Neural cell (in vitro differentiated cells): ENCODE data around the gene MAPK4. TPM values are rescaled to one million over a fixed set of nuclear protein-coding genes. Genes with fewer than 3 reads are reported as not detected.

ENCODE experiments used
- H2AFZ ChIP-seq: fragments of 200-600, 300-800 bp; sonication (generic), shearing (Covaris generic); 2 replicates; pipeline ENCODE4 v1.6.0; 2014; ENCODE audit warnings: low read depth, mild to moderate bottlenecking, antibody characterized with exemption, low read length, moderate library complexity
- H3F3A ChIP-seq: fragments of 200-600 bp; shearing (Covaris generic); 2 replicates; pipeline ENCODE4 v1.6.1; 2016; ENCODE audit warnings: mild to moderate bottlenecking, moderate library complexity, mixed read lengths, antibody characterized with exemption, low read length; ENCODE audit not compliant: insufficient read depth, poor library complexity, severe bottlenecking
- H3K27ac ChIP-seq: fragments of 200-600, 300-800 bp; sonication (generic), shearing (Covaris generic); 2 replicates; pipeline ENCODE4 v1.5.1; 2014; ENCODE audit warnings: mild to moderate bottlenecking, low read length, moderate library complexity
- H3K27me3 ChIP-seq: fragments of 300-800, 200-600 bp; sonication (generic), shearing (Covaris generic); 2 replicates; pipeline ENCODE4 v1.6.0; 2014; ENCODE audit warnings: mild to moderate bottlenecking, low read depth, low read length, moderate library complexity; ENCODE audit not compliant: insufficient read depth
- H3K36me3 ChIP-seq: fragments of 300-800, 200-600 bp; sonication (generic), shearing (Covaris generic); 2 replicates; pipeline ENCODE4 v1.5.1; 2014; ENCODE audit warnings: mild to moderate bottlenecking, antibody characterized with exemption, low read length, moderate library complexity; ENCODE audit not compliant: insufficient read depth
- H3K4me2 ChIP-seq: fragments of 300-800, 200-600 bp; sonication (generic), shearing (Covaris generic); 2 replicates; pipeline ENCODE4 v1.6.0; 2014; ENCODE audit warnings: mild to moderate bottlenecking, low read length
- H3K4me3 ChIP-seq: fragments of 300-800, 200-600 bp; sonication (generic), shearing (Covaris generic); 2 replicates; pipeline ENCODE4 v1.5.1; 2014; ENCODE audit warnings: mild to moderate bottlenecking, low read length, moderate library complexity
- H3K79me2 ChIP-seq: fragments of 200-600 bp; shearing (Covaris generic); replicated peaks from 2 replicates; pipeline ENCODE4 v1.6.0; 2014; ENCODE audit warnings: mild to moderate bottlenecking, low read length, moderate library complexity; ENCODE audit not compliant: insufficient read depth
- H3K9ac ChIP-seq: fragments of 300-800, 200-600 bp; sonication (generic), shearing (Covaris generic); 2 replicates; pipeline ENCODE4 v1.6.1; 2016; ENCODE audit warnings: mild to moderate bottlenecking, low read length, mixed read lengths
- H3K9me2 ChIP-seq: fragments of 200-600 bp; shearing (Covaris generic); 2 replicates; pipeline ENCODE4 v1.6.1; 2016; ENCODE audit warnings: mild to moderate bottlenecking, low read length, mixed read lengths; ENCODE audit not compliant: insufficient read depth
- H3K9me3 ChIP-seq: fragments of 200-600, 300-800 bp; sonication (generic), shearing (Covaris generic); 2 replicates; pipeline ENCODE4 v1.6.1; 2016; ENCODE audit warnings: mild to moderate bottlenecking, mixed run types, low read length, moderate library complexity, mixed read lengths
- H4K20me1 ChIP-seq: fragments of 200-600 bp; shearing (Covaris generic); 2 replicates; pipeline ENCODE4 v1.6.1; 2016; ENCODE audit warnings: mild to moderate bottlenecking, mixed run types; ENCODE audit not compliant: insufficient read depth
- EP300 ChIP-seq: fragments of 450-650 bp; conservative IDR thresholded peaks from 2 replicates; pipeline ENCODE4 v1.6.1; 2014; ENCODE audit warnings: antibody characterized with exemption, mild to moderate bottlenecking, moderate library complexity; ENCODE audit not compliant: poor library complexity, severe bottlenecking
- EZH2 ChIP-seq: fragments of 200-600, 300-800 bp; shearing (Covaris generic), sonication (generic); IDR thresholded peaks from 2 replicates; pipeline ENCODE4 v1.6.1; 2014; ENCODE audit warnings: antibody characterized with exemption, low read length, borderline replicate concordance, mild to moderate bottlenecking; ENCODE audit not compliant: insufficient read depth, poor library complexity, severe bottlenecking
- MXI1 ChIP-seq: fragments of 450-650 bp; conservative IDR thresholded peaks from 2 replicates; pipeline ENCODE4 v1.6.1; 2014; ENCODE audit warnings: antibody characterized with exemption, mild to moderate bottlenecking; ENCODE audit not compliant: poor library complexity, severe bottlenecking
- POLR2AphosphoS5 ChIP-seq: IDR thresholded peaks from 2 replicates; pipeline ENCODE4 v1.6.1; 2012
- RAD21 ChIP-seq: fragments of 450-650 bp; conservative IDR thresholded peaks from 2 replicates; pipeline ENCODE4 v1.6.1; 2014; ENCODE audit warnings: antibody characterized with exemption, mild to moderate bottlenecking, moderate library complexity
- SMC3 ChIP-seq: fragments of 450-650 bp; conservative IDR thresholded peaks from 2 replicates; pipeline ENCODE4 v1.6.1; 2014; ENCODE audit warnings: antibody characterized with exemption, mild to moderate bottlenecking, moderate library complexity; ENCODE audit not compliant: poor library complexity
- TAF1 ChIP-seq: IDR thresholded peaks from 2 replicates; pipeline ENCODE4 v1.6.1; 2012; ENCODE audit warnings: low read depth
- polyA plus RNA-seq: library from polyadenylated mRNA; depleted of rRNA; stranded (reverse); fragments of >200 nt; gene quantifications from 2 replicates; pipeline ENCODE4 v1.2.3, GENCODE V29; 2014
- TF ChIP-seq, protein P1 (sequence below): fragments of 450-650 bp; IDR thresholded peaks from 2 replicates; pipeline ENCODE4 v1.5.1; 2014; ENCODE audit warnings: antibody characterized with exemption, mild to moderate bottlenecking, moderate library complexity; ENCODE audit not compliant: poor library complexity, severe bottlenecking
- TF ChIP-seq, protein P2 (sequence below): IDR thresholded peaks from 2 replicates; pipeline ENCODE4 v1.6.1; 2012; ENCODE audit warnings: borderline replicate concordance

Gene MAPK4
- polyA plus RNA-seq, 1 donor from 2014 or later = 12.7 TPM

DNA sequence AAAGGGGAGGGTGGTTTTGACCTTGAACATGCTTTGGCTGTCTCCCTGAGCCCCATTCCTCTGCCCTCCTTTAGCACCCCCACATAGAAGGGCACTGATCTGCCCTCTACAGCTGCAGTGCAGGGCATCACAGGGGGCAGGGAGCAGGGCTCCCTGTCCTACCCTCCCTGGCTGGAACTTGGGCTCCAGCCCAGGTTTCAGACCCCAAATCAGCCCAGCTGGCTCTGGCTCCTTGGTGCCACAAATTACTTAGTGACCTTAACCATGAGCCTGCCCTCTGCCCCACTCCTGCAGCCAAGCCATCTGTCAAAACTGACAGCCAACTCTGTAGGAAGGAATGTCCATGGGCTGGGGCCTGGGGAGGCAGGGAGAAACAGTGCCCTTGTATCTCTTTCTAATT lies 105.6 kb downstream of the MAPK4 start:
- H3F3A ChIP-seq = no peaks in the 10 kb centered on the region
- no peaks in the 10 kb centered on the region for H3K9me3 ChIP-seq
- no peak overlapping the region for H3K4me3 ChIP-seq
- H2AFZ ChIP-seq = no peak overlapping the region
- peaks cover 7% of the 10 kb centered on the region for H3K36me3 ChIP-seq
- no peaks in the 10 kb centered on the region for H4K20me1 ChIP-seq
- H3K27me3 ChIP-seq = no peaks in the 10 kb centered on the region
- TF ChIP-seq, protein P1, sequence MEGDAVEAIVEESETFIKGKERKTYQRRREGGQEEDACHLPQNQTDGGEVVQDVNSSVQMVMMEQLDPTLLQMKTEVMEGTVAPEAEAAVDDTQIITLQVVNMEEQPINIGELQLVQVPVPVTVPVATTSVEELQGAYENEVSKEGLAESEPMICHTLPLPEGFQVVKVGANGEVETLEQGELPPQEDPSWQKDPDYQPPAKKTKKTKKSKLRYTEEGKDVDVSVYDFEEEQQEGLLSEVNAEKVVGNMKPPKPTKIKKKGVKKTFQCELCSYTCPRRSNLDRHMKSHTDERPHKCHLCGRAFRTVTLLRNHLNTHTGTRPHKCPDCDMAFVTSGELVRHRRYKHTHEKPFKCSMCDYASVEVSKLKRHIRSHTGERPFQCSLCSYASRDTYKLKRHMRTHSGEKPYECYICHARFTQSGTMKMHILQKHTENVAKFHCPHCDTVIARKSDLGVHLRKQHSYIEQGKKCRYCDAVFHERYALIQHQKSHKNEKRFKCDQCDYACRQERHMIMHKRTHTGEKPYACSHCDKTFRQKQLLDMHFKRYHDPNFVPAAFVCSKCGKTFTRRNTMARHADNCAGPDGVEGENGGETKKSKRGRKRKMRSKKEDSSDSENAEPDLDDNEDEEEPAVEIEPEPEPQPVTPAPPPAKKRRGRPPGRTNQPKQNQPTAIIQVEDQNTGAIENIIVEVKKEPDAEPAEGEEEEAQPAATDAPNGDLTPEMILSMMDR = no peak
- TF ChIP-seq EP300 (no peak), POLR2AphosphoS5 (no peak), EZH2 (no peak), TAF1 (no peak), SMC3 (no peak), MXI1 (no peak), RAD21 (no peak)
- TF ChIP-seq, protein P2, sequence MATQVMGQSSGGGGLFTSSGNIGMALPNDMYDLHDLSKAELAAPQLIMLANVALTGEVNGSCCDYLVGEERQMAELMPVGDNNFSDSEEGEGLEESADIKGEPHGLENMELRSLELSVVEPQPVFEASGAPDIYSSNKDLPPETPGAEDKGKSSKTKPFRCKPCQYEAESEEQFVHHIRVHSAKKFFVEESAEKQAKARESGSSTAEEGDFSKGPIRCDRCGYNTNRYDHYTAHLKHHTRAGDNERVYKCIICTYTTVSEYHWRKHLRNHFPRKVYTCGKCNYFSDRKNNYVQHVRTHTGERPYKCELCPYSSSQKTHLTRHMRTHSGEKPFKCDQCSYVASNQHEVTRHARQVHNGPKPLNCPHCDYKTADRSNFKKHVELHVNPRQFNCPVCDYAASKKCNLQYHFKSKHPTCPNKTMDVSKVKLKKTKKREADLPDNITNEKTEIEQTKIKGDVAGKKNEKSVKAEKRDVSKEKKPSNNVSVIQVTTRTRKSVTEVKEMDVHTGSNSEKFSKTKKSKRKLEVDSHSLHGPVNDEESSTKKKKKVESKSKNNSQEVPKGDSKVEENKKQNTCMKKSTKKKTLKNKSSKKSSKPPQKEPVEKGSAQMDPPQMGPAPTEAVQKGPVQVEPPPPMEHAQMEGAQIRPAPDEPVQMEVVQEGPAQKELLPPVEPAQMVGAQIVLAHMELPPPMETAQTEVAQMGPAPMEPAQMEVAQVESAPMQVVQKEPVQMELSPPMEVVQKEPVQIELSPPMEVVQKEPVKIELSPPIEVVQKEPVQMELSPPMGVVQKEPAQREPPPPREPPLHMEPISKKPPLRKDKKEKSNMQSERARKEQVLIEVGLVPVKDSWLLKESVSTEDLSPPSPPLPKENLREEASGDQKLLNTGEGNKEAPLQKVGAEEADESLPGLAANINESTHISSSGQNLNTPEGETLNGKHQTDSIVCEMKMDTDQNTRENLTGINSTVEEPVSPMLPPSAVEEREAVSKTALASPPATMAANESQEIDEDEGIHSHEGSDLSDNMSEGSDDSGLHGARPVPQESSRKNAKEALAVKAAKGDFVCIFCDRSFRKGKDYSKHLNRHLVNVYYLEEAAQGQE = no peak
- no peaks in the 10 kb centered on the region for H3K9me2 ChIP-seq
- H3K4me2 ChIP-seq = no peak overlapping the region
- H3K27ac ChIP-seq = no peak overlapping the region
- no peak overlapping the region for H3K9ac ChIP-seq
- H3K79me2 ChIP-seq = no peaks in the 10 kb centered on the region

DNA sequence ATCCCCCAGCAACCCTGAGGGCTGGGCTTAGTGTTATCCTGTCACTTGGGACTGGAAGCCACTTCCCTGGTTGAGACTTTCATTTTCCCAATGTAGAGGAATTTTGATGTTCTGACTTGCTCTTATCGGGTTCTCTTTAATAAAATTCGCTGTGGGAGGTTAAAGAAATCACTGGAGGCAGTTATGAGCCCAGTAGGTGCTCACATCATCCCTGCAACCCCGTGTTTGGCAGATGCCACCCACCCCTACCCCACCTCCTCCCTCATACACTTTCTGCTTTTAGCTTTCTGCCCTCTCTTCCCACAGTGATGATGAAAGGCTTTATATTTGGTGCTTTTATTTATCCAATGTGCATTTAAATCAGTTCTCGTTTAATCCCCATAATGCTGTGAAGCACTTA lies 106.6 kb downstream of the MAPK4 start:
- no peak overlapping the region for H3K9ac ChIP-seq
- H3K36me3 ChIP-seq = peaks cover 7% of the 10 kb centered on the region
- no peaks in the 10 kb centered on the region for H3K9me2 ChIP-seq
- no peak overlapping the region for H3K4me2 ChIP-seq
- H3K9me3 ChIP-seq = no peaks in the 10 kb centered on the region
- no peaks in the 10 kb centered on the region for H3K79me2 ChIP-seq
- H3K27me3 ChIP-seq = no peaks in the 10 kb centered on the region
- TF ChIP-seq POLR2AphosphoS5 (no peak), RAD21 (no peak), MXI1 (no peak), EZH2 (no peak), SMC3 (no peak), TAF1 (no peak), EP300 (no peak)
- TF ChIP-seq, protein P2 = no peak
- TF ChIP-seq, protein P1 = no peak
- no peaks in the 10 kb centered on the region for H3F3A ChIP-seq
- H2AFZ ChIP-seq = no peak overlapping the region
- H4K20me1 ChIP-seq = no peaks in the 10 kb centered on the region
- no peak overlapping the region for H3K27ac ChIP-seq
- no peak overlapping the region for H3K4me3 ChIP-seq
